ENCODE results near the gene DTX3L. TPM values are rescaled to one million over a fixed set of nuclear protein-coding genes. Genes with fewer than 3 reads are reported as not detected.

The DTX3L gene
- total and polyA plus RNA-seq, 9 of the 15 experiments (the other 6 are each of a cell fraction or from before 2014, with no cell fraction given): 2.3 to 6.5 (median 3.0) TPM

DNA sequence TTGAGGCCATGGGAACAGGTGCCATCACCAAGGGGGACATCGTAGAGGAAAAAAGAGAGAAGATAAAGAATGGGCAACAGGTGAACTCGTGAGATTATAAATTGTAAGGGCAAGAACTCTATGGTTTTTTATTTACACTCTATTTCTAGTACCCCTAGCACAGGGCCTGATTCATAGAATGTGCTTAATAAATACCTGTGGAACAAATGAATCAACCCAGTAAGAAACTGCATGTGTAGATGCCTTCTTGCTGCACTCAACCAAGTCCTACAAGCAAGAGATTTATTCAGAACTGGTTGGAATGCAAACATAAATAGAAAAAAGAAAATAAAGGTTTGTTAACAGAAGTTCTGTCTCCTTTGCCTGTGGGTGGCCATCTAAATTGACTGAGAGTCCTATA, 30.7 kb upstream of the DTX3L start:
- DNase-seq (ENCODE audit: extremely low read depth in 1 of 4, low spot score in 3 of 4): no peak
- 13% methylated on average over 2 of the region's 2 CpGs for WGBS (ENCODE audit: insufficient coverage, low coverage, missing lambda C conversion rate)
- Histone ChIP-seq H3K79me2 (ENCODE audit: control insufficient read depth, insufficient read depth, low read length) (no peaks in the 10 kb centered on the region), H3K9ac (ENCODE audit: insufficient read depth in 1 of 2, low read depth in 2 of 2, low read length in 2 of 2) (no peak overlapping the region), H3K27ac (ENCODE audit: extremely low read depth, low read depth, low read length) (no peak overlapping the region), H3K9me1 (ENCODE audit: control insufficient read depth, insufficient read depth, low read length) (no peaks in the 10 kb centered on the region), H3K4me2 (ENCODE audit: insufficient read depth, low read length) (no peak overlapping the region), H3K4me3 (no peak overlapping the region), H4K20me1 (replicated peaks; ENCODE audit: control insufficient read depth, insufficient read depth, low read length) (no peaks in the 10 kb centered on the region), H3K9me3 (replicated peaks; ENCODE audit: control insufficient read depth, insufficient read depth, low read depth, low read length) (no peaks in the 10 kb centered on the region), H3K27me3 (ENCODE audit: control insufficient read depth in 2 of 2, insufficient read depth in 2 of 2, low read length in 2 of 2) (no peaks in the 10 kb centered on the region), H3K36me3 (ENCODE audit: control insufficient read depth, insufficient read depth, low read length) (0 out of 3 replicates have a peak, but pooled peaks cover 2% of the 10 kb centered on the region), H3K4me1 (replicated peaks in 1 of 2; ENCODE audit: control insufficient read depth in 2 of 2, insufficient read depth in 2 of 2, low read length in 2 of 2) (no peaks in the 10 kb centered on the region), H2AFZ (ENCODE audit: low read depth, low read length) (no peak overlapping the region)
- FAIRE-seq: no peak
- in situ Hi-C loops (cut with MboI): no loop called here
- BruUV-seq (replicated peaks): no TSS peak
- ATAC-seq: no peak
- ChIA-PET POLR2A (no interaction called here), CTCF (ENCODE audit: low intra/inter-chr PET ratio) (no interaction called here)
- intact Hi-C loops (cut with micrococcal nuclease): no loop called here
- no peak for TF ChIP-seq TGIF2 (CRISPR knock-in tag; IDR thresholded peaks at IDR 0.05)
- no peak for TF ChIP-seq HMG20A (CRISPR knock-in tag; conservative IDR thresholded peaks at IDR 0.05)
- TF ChIP-seq MYNN (IDR thresholded peaks at IDR 0.05): no peak
- no peak for TF ChIP-seq MYNN (CRISPR knock-in tag; IDR thresholded peaks at IDR 0.05)
- TF ChIP-seq, protein P1, sequence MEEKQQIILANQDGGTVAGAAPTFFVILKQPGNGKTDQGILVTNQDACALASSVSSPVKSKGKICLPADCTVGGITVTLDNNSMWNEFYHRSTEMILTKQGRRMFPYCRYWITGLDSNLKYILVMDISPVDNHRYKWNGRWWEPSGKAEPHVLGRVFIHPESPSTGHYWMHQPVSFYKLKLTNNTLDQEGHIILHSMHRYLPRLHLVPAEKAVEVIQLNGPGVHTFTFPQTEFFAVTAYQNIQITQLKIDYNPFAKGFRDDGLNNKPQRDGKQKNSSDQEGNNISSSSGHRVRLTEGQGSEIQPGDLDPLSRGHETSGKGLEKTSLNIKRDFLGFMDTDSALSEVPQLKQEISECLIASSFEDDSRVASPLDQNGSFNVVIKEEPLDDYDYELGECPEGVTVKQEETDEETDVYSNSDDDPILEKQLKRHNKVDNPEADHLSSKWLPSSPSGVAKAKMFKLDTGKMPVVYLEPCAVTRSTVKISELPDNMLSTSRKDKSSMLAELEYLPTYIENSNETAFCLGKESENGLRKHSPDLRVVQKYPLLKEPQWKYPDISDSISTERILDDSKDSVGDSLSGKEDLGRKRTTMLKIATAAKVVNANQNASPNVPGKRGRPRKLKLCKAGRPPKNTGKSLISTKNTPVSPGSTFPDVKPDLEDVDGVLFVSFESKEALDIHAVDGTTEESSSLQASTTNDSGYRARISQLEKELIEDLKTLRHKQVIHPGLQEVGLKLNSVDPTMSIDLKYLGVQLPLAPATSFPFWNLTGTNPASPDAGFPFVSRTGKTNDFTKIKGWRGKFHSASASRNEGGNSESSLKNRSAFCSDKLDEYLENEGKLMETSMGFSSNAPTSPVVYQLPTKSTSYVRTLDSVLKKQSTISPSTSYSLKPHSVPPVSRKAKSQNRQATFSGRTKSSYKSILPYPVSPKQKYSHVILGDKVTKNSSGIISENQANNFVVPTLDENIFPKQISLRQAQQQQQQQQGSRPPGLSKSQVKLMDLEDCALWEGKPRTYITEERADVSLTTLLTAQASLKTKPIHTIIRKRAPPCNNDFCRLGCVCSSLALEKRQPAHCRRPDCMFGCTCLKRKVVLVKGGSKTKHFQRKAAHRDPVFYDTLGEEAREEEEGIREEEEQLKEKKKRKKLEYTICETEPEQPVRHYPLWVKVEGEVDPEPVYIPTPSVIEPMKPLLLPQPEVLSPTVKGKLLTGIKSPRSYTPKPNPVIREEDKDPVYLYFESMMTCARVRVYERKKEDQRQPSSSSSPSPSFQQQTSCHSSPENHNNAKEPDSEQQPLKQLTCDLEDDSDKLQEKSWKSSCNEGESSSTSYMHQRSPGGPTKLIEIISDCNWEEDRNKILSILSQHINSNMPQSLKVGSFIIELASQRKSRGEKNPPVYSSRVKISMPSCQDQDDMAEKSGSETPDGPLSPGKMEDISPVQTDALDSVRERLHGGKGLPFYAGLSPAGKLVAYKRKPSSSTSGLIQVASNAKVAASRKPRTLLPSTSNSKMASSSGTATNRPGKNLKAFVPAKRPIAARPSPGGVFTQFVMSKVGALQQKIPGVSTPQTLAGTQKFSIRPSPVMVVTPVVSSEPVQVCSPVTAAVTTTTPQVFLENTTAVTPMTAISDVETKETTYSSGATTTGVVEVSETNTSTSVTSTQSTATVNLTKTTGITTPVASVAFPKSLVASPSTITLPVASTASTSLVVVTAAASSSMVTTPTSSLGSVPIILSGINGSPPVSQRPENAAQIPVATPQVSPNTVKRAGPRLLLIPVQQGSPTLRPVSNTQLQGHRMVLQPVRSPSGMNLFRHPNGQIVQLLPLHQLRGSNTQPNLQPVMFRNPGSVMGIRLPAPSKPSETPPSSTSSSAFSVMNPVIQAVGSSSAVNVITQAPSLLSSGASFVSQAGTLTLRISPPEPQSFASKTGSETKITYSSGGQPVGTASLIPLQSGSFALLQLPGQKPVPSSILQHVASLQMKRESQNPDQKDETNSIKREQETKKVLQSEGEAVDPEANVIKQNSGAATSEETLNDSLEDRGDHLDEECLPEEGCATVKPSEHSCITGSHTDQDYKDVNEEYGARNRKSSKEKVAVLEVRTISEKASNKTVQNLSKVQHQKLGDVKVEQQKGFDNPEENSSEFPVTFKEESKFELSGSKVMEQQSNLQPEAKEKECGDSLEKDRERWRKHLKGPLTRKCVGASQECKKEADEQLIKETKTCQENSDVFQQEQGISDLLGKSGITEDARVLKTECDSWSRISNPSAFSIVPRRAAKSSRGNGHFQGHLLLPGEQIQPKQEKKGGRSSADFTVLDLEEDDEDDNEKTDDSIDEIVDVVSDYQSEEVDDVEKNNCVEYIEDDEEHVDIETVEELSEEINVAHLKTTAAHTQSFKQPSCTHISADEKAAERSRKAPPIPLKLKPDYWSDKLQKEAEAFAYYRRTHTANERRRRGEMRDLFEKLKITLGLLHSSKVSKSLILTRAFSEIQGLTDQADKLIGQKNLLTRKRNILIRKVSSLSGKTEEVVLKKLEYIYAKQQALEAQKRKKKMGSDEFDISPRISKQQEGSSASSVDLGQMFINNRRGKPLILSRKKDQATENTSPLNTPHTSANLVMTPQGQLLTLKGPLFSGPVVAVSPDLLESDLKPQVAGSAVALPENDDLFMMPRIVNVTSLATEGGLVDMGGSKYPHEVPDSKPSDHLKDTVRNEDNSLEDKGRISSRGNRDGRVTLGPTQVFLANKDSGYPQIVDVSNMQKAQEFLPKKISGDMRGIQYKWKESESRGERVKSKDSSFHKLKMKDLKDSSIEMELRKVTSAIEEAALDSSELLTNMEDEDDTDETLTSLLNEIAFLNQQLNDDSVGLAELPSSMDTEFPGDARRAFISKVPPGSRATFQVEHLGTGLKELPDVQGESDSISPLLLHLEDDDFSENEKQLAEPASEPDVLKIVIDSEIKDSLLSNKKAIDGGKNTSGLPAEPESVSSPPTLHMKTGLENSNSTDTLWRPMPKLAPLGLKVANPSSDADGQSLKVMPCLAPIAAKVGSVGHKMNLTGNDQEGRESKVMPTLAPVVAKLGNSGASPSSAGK (IDR thresholded peaks at IDR 0.05): no peak
- TF ChIP-seq SOX6 (IDR thresholded peaks at IDR 0.05): no peak
- TF ChIP-seq FUS (optimal IDR thresholded peaks at IDR 0.05; ENCODE audit: low read depth, low read length): no peak
- TF ChIP-seq, protein P2, sequence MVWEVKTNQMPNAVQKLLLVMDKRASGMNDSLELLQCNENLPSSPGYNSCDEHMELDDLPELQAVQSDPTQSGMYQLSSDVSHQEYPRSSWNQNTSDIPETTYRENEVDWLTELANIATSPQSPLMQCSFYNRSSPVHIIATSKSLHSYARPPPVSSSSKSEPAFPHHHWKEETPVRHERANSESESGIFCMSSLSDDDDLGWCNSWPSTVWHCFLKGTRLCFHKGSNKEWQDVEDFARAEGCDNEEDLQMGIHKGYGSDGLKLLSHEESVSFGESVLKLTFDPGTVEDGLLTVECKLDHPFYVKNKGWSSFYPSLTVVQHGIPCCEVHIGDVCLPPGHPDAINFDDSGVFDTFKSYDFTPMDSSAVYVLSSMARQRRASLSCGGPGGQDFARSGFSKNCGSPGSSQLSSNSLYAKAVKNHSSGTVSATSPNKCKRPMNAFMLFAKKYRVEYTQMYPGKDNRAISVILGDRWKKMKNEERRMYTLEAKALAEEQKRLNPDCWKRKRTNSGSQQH (CRISPR knock-in tag; IDR thresholded peaks at IDR 0.05): no peak
- no peak for TF ChIP-seq MTA3 (IDR thresholded peaks at IDR 0.05; ENCODE audit: borderline replicate concordance)
- TF ChIP-seq HNRNPUL1 (IDR thresholded peaks at IDR 0.05; ENCODE audit: low read length): no peak
- no peak for TF ChIP-seq HNRNPL (IDR thresholded peaks at IDR 0.05; ENCODE audit: low read depth, low read length)
- TF ChIP-seq NCOA6 (IDR thresholded peaks at IDR 0.05): no peak
- TF ChIP-seq POLR2B (IDR thresholded peaks at IDR 0.05; ENCODE audit: low read depth, partially characterized antibody): no peak

All from K562 (cell line).